Keratinocyte (primary cell): Measurements from ENCODE around the gene OR5A1.
"Not testable (repeated sequence)": the region's sequence is repeated elsewhere in the genome, so short reads cannot be mapped to it uniquely, and the experiment has no call there.

ENCODE experiments used
- EZH2 ChIP-seq: IDR thresholded peaks from one replicate; pipeline ENCODE4 v1.6.1; 2012; ENCODE audit warnings: inconsistent platforms, mild to moderate bottlenecking, low read length, moderate library complexity
- TF ChIP-seq, protein P1 (sequence below), 3 experiments: IDR thresholded peaks in 1 of 3; conservative IDR thresholded peaks in 1 of 3; optimal IDR thresholded peaks in 1 of 3; 2 replicates in 2 of 3; 3 replicates in 1 of 3; pipeline versions ENCODE3 to v1.5.1; 2011; ENCODE audit warnings: low read length in 3 of 3, mild to moderate bottlenecking in 3 of 3, moderate library complexity in 2 of 3, control low read depth in 1 of 3, inconsistent platforms in 1 of 3; ENCODE audit not compliant: insufficient read depth in 2 of 3; ENCODE audit errors: extremely low read depth in 1 of 3

- TF ChIP-seq, protein P1, sequence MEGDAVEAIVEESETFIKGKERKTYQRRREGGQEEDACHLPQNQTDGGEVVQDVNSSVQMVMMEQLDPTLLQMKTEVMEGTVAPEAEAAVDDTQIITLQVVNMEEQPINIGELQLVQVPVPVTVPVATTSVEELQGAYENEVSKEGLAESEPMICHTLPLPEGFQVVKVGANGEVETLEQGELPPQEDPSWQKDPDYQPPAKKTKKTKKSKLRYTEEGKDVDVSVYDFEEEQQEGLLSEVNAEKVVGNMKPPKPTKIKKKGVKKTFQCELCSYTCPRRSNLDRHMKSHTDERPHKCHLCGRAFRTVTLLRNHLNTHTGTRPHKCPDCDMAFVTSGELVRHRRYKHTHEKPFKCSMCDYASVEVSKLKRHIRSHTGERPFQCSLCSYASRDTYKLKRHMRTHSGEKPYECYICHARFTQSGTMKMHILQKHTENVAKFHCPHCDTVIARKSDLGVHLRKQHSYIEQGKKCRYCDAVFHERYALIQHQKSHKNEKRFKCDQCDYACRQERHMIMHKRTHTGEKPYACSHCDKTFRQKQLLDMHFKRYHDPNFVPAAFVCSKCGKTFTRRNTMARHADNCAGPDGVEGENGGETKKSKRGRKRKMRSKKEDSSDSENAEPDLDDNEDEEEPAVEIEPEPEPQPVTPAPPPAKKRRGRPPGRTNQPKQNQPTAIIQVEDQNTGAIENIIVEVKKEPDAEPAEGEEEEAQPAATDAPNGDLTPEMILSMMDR (optimal IDR thresholded peaks at IDR 0.05 in 1 of 3, IDR thresholded peaks at IDR 0.05 in 1 of 3, conservative IDR thresholded peaks at IDR 0.05 in 1 of 3; ENCODE audit: extremely low read depth in 1 of 3, insufficient read depth in 2 of 3, low read length in 3 of 3), result not testable (repeated sequence)
- TF ChIP-seq EZH2, result not testable (repeated sequence)
Measured at GRCh38 chr11:59445624-59446023, 9.4 kb downstream of the OR5A1 start.
